HL-60 (cell line): ENCODE measurements around the gene LHX1.

Experiments used
- CTCF ChIP-seq: IDR thresholded peaks from one replicate; pipeline ENCODE4 v1.5.1; 2011; ENCODE audit warnings: low read length, control low read depth, inconsistent platforms; ENCODE audit not compliant: insufficient read depth
- POLR2AphosphoS5 ChIP-seq: IDR thresholded peaks from 2 replicates; pipeline ENCODE4 v1.6.1; 2012; ENCODE audit warnings: low read depth
- SPI1 ChIP-seq: IDR thresholded peaks from 2 replicates; pipeline ENCODE4 v1.6.1; 2012; ENCODE audit warnings: low read depth, mild to moderate bottlenecking, borderline replicate concordance

- no peak for TF ChIP-seq CTCF
- no peak for TF ChIP-seq SPI1
- no peak for TF ChIP-seq POLR2AphosphoS5
Measured at GRCh38 chr17:36972905-36973304, 35.6 kb downstream of the LHX1 start.
